GM19455 (cell line): ENCODE results near the gene POLR1G.
A peak's percentile ranks its signal among the peaks of the same experiment; 100 is the strongest.
"Not testable (repeated sequence)": the region's sequence is repeated elsewhere in the genome, so short reads cannot be mapped to it uniquely, and the experiment has no call there.

Experiments
- ATAC-seq: cut with Tn5 transposase; IDR thresholded peaks from one replicate; pipeline ENCODE4 v1.9.1; 2021; ENCODE audit not compliant: unreplicated experiment

Gene POLR1G

GRCh38 chr19:45395821-45396617 is 10.4 kb upstream of the POLR1G start:
- no peak for ATAC-seq

- no peak for ATAC-seq
Measured at GRCh38 chr19:45400192-45400591, 6.3 kb upstream of the POLR1G start.

- no peak for ATAC-seq
Measured at GRCh38 chr19:45401815-45402214, 4.6 kb upstream of the POLR1G start.

GRCh38 chr19:45402298-45403061 is 4.0 kb upstream of the POLR1G start:
- ATAC-seq = no peak

- no peak for ATAC-seq
Measured at GRCh38 chr19:45403272-45403671, 3.2 kb upstream of the POLR1G start.

GRCh38 chr19:45403781-45404556 is 2.5 kb upstream of the POLR1G start:
- no peak for ATAC-seq

GRCh38 chr19:45404557-45405434 is 1.6 kb upstream of the POLR1G start, which contains the start of gene PPP1R13L:
TSS of gene PPP1R13L (minus strand) at chr19:45405069. CDS start at chr19:45398318, 6,751 bp downstream.
- no peak for ATAC-seq

GRCh38 chr19:45405435-45406225 is 814 bp upstream of the POLR1G start:
- peak; percentile 45 for ATAC-seq

GRCh38 chr19:45407091-45407375 is 589 bp downstream of the POLR1G start:
- no peak for ATAC-seq

GRCh38 chr19:45407585-45407984 is 1.1 kb downstream of the POLR1G start:
- ATAC-seq = not testable (repeated sequence)

- no peak for ATAC-seq
Measured at GRCh38 chr19:45408121-45408520, 1.7 kb downstream of the POLR1G start.

- ATAC-seq = no peak
Measured at GRCh38 chr19:45408830-45409556, 2.5 kb downstream of the POLR1G start.

- ATAC-seq = no peak
Measured at GRCh38 chr19:45409557-45409920, 3.1 kb downstream of the POLR1G start.

GRCh38 chr19:45410330-45410729 is 3.9 kb downstream of the POLR1G start:
- ATAC-seq = not testable (repeated sequence)

GRCh38 chr19:45413497-45413896 is 7.1 kb downstream of the POLR1G start:
- ATAC-seq = no peak

GRCh38 chr19:45414468-45414867 is 8.0 kb downstream of the POLR1G start:
- no peak for ATAC-seq

GRCh38 chr19:45417151-45417550 is 10.7 kb downstream of the POLR1G start:
- no peak for ATAC-seq

- no peak for ATAC-seq
Measured at GRCh38 chr19:45418802-45419201, 12.4 kb downstream of the POLR1G start.

GRCh38 chr19:45419396-45419795 is 13.0 kb downstream of the POLR1G start:
- peak; percentile 51 for ATAC-seq
